ENCODE measurements around the gene RBPJ.

GRCh38 chr4:26317766-26318165 is 3.0 kb upstream of the RBPJ start:
- TF ChIP-seq, protein P1, sequence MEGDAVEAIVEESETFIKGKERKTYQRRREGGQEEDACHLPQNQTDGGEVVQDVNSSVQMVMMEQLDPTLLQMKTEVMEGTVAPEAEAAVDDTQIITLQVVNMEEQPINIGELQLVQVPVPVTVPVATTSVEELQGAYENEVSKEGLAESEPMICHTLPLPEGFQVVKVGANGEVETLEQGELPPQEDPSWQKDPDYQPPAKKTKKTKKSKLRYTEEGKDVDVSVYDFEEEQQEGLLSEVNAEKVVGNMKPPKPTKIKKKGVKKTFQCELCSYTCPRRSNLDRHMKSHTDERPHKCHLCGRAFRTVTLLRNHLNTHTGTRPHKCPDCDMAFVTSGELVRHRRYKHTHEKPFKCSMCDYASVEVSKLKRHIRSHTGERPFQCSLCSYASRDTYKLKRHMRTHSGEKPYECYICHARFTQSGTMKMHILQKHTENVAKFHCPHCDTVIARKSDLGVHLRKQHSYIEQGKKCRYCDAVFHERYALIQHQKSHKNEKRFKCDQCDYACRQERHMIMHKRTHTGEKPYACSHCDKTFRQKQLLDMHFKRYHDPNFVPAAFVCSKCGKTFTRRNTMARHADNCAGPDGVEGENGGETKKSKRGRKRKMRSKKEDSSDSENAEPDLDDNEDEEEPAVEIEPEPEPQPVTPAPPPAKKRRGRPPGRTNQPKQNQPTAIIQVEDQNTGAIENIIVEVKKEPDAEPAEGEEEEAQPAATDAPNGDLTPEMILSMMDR (IDR thresholded peaks at IDR 0.05), result no peak
- TF ChIP-seq POLR2A (IDR thresholded peaks at IDR 0.05), result no peak
